ENCODE data around the gene CD58.

The CD58 gene

DNA sequence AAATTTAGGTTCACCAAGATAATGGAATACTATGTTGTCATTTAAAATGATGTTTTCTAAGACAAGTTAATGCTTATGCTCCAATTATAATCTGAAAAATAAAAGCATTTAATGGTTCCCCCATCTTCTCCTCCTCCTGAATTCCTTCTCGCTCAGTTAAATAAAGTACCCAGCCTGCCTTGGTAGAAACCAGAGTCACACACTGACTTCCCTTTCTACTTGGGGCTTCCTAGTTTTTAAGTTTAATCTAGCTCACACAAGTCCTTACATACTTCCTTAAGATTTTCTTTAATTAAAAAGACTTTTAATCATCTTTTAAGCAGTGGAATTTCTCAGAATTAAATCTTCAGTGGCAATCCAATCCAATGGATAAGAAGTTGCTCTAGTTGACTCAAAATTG, 32.9 kb downstream of the CD58 start:
- DNase-seq = no peak

DNA sequence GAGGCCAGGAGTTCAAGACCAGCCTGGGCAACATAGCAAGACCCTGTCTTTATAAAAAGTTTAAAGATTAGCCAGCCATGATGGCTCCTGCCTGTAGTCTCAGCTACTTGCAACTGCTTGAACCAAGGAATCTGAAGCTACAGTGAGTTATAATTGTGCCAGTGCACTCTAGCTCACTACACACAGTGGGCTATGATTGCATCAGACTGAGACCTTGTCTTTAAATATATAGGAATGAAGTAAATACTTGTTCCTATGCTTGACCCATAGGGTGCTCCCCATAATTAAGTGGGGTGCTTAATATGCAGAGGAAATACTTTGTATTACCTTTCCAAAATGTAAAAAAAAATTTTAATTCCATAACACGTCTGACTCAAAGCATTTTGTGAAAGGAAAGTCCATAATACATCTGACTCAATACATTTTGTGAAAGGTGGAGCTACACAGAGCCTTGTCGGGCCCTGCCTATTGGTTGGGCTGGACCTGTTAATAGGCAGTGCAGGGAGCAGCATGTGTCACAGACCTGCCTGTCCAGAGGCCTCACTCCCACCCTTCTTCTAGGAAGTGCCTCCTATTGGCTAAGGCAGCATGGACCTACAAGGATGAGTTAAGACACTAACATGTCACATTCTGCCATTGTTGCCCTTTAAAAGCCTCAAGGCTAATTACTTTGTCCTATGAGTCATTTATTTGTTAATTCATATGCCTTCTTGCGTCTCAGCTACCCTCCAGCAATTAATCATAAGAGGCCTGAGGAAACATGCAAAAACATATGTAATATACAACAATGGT, 33.6 kb downstream of the CD58 start:
- no peak for DNase-seq

DNA sequence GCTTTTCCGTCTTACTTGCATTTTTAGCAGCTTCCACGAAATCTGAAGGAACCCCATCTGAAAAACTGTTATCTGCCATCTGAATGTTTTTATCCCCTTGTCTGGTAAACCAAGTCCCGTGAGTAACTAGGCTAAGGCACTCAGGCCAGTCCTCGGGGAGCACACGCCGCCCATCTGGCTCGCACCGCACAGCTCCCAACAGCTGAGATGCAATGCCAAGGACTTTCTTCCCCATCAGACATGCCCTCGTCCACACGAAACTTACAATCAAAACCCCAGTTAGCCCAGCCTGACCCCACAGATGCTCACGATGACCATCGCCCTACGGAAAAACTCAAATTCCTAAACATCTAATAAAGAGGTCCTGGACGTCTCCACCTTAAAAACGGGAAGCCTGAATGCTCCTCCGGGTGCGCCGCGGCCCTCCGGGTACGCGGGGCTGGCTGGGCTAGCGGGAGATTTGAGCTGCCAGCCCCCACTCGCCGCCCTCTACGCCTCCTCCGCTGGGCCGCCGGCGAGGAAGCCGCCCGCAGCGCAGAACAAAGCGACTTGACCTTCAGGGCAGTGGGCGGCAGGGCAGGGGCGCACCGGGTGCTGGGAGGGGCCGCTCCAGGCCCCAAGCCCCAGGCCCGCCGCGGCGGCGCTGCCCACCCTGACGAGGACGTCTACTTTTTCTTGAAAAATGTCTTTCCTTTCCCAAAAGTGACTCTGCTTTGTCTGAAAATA, 36.6 kb downstream of the CD58 start:
- no peak for DNase-seq

DNA sequence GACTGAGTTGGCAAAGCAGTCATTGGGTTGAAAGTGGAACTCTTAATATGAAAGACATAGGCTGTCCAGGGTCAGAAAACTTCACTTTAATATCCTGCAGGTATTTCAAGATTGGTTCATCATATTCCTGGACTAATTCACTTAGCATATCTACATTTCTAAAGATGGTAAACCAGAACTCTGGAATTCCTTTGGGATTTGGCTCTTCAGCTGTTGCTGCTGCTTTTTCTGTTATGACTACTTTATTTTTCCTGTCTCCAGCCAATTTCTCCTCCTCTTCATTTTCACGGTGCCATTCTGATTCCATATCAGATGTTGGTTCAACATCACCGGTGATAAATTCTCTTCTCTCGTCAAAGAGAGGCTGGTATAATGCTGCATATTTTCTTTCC, 37.4 kb downstream of the CD58 start:
- DNase-seq = no peak

DNA sequence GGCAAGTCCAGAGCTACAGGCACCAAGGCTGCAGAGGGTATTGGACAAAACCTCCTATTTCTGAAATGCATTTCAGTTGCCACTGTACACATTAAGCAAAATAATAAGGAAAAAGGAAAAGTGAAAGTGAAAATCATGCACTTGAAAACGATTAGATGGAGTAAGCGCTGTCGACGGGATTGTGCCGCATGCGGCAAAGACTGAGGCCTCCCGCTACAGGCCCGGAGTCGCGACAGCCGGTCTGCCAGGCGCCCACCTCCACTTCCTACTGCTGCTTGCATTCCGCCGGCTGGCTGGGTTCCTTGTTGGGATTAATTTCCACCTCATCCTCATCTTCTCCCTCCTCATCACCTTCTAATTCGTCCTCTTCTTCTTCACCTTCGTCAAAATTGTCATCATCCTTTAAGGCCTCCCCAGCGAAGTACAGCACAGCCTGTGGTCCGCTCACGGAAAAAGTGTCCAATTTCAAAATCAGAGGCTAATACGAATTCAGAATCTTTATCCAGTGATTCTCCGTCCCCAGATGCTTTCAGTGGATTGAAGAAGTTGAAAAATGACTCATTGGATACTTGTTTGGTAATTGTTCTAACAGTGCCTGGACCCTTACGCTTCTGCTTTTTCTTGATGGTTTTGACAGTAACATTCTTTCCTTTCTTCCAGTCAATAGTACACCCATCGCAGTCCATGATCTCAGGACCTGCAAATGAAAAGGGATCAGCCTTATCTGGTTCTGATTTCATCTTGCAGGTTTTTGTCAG, 38.0 kb downstream of the CD58 start:
- DNase-seq = no peak

DNA sequence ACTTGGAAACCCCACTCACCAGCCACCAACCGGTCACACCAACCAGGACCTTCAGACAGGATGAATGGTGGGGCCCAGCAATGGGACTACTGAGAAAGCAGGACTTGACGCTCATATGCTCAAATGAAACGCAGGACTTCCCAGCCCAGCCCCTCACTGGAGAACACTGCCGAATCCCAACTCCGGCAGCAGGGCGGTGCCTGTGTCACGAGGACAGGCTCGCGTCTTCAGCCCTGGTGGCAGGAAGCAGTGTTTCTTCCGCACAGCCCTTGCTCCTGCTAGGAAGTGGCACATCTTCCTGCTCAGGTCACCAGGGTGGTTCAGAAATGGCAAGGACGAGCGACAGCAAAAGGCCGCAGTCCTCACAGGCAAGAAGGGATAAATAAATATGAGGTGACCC, 38.9 kb downstream of the CD58 start:
- DNase-seq = no peak

DNA sequence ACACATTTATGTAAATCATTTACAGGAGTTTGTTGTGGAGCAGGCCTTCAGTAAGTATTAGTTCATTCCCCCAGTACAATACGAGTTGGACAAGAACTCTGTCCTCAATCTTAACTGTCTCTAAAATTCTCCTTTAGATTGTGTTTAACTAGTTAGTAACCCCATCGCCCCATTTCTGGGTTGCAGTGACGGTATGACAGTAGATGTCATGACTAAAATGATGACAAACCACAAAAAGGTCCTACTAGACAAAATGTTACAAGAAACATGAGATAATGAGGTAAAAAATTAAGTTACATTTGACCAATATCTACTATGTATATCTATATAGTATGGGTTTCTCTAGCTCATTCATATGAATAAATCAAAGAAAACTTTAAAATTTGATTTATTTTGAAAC, 41.1 kb downstream of the CD58 start:
- DNase-seq = no peak

DNA sequence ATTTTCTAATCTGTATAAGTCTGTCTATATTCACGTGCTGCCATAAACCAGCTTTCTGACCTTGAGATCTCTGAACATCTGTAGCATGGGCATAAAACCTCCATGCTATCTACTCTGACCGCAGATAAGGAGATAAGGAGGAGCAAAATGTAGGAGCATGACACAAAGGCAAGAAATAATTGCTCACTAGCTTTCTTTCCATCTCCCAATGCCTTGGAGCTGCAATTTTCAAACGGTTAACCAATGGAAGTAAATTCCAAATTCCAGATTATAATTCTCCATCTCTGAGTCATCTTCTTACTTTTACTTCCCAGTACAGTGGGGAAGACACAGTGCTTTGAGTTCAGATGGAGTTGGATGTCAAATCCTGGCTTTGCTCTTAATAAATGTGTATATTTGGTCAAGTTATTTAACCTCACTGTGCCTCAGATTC, 41.6 kb downstream of the CD58 start:
- no peak for DNase-seq

DNA sequence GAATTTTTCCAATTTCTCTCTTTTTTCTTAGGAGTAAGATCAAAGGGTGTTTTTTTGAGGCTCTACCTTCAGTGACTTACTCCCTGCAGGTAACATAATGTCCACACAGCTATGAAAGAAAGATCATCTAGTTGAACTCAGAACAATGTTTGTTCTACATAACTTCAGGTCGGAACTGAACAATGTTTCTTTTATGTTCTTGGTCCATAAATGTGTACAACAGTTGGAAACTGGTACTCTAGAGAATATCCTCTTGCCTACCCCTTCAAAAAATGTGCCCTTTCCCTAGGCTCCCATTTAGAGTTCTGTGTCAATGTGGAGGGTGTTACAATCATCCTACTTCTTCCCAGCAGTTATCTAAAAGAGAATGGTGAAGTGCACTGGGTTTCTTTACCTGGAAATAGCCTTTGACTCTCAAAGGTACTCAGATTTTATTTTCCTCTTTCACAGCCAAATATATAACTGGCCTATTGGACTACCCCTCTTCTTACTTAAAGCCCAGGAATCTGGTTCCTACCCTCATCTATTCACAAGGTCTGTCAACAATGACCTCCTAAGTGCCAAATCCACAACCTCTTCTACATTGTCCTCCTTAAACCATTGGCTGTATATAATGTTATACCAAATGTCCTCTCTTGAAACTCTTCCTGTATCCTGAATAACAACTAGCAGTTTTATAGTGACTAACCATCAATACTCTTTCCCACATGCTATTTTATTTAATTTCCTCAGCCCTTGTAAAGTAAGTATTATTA, 42.3 kb downstream of the CD58 start:
- DNase-seq = no peak

DNA sequence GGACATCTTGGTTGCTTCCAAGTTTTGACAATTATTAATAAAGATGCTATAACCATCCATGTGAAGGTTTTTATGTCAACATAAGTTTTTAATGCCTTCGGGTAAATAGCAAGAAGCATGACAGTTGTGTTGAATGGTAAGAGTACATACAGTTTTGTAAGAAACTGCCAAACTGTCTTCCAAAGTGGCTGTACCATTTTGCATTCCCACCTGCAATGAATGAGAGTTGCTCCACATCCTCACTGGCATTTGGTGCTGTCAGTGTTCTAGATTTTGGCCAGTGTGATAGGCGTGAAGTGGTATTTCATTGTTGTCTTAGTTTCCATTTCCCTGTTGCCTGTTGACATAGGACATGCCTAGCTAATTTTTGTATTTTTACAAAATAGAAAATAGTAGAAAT, 45.4 kb downstream of the CD58 start:
- DNase-seq = no peak

DNA sequence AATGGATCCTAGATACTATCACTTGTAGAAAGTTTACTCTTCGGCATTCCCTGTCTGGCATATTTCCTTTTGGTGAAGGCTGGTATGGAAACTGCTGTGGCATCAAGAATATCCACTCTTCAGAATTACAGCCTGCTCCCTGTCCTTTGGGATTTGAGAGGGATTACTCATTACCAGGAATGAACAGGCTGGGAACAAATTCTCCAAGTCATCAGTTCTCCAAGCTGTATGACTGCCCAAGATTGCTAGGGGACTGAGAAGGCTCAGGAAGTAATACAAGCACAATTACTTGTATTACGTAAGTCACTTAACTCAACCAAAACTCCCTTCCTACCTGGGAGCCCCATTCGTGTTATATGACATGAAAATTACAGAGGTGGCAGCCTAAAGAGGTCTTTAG, 49.6 kb downstream of the CD58 start:
- no peak for DNase-seq

DNA sequence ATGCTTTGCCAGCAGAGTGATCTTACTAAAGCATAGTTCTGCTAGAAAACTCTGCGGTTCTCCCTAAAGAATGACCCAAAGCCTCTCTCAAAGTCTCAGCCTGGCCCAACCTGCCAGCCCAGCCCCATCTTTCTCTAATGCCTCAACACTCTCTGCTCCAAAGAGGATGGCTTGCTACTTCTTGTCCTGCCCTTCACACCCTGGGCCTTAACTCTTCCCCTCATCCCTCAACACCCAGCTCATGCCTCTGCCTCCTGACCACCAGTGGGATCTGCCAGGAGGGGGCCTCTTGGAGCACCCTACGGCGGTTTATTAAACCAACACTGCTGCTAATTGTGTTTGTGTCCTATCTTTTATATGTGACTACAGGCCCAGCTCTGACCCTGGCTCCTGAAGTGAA, 52.4 kb downstream of the CD58 start:
- no peak for DNase-seq

DNA sequence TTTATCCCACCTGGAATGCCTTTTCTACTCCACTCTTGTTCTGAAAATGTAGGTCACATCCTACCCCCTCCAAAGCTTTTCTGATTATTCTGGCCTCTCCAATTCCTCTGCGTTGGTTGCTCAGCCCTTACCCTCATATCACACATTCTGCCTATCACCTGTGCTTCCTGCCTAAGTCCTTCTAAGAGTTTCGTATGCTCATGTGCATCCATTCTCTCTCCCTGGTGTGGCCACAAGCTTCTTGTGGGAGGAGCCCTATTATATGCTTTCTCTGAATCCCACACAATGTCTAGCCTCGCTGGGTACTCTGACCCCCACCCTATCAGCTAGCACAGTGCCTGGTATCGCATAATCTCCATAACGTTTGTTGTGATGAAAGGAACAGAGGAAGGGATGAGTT, 54.2 kb downstream of the CD58 start:
- DNase-seq = no peak

DNA sequence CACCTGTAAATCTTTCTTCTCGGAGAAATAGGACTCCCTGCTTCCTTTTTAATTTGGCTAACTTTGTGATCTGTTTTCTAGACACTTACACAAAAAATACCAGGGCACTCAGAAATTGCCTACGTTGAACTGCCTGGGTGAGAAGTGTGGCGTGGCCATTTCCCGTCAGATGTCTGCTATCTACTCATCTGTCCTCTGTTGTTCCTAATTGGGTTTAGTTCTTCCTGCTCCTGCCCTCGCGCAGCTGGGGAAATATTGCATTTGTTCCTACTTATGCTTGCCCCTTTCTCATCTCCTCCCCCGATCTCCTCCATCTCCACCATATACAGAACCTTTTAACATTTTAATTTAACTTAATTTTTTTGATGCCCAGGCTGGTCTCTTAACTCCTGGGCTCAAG, 55.1 kb downstream of the CD58 start:
- no peak for DNase-seq

DNA sequence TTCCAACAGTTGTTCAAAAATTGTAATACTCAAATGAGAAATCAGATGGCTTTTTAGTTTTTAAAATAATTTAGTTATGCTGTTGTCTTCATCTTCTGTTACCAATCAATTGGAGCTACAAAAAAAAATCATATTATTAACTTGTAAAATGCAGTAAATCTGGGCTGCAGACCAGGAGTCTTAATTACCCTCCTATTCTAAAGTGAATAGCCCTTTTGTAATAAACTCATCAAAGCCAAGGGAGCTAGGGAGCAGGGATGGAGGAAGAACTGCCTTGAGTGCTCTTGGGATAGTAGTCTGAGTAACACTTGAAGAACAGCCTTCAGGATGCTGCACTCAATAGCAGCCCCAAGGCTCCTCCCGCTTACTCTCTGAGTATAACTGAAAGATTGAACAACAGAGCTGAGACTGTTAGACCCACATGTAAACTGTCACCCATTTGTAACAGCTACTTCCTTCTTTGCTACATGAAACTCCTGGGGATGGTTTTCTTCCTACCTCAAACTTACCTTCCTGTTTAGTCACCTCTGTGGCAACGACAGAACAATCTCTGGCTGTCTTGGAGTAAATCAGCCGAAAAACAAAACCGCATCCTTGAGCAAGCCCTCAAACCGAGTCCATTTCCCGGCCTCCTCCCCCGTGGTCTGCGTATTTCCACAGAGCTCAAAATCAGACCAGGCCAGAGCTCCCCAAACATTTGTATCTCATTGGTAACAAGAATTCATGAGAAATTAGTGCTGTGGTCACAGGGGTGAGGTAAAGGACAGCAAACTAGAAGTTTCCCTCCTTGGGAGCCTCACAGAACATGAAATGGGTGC, 55.9 kb downstream of the CD58 start:
- peak; percentile 33 for DNase-seq

DNA sequence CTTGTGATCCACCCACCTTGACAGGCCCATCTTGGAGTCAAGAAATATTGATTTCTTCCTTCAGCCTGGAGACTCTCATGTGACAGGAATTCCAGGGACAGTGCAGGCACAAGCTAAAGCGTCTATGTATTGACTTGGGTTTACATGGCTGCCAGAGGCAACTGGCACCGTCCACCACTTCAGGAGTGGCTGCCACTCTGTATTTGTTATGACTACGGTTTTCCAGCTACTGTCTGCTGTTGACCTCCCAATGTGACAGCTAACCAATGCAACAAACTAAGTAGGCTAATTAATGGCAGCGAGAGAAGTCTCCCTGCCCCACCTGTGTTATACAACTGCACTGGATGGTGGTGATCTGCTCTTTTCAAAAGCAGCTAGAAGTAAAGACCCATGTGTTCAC, 56.9 kb downstream of the CD58 start:
- DNase-seq = no peak

DNA sequence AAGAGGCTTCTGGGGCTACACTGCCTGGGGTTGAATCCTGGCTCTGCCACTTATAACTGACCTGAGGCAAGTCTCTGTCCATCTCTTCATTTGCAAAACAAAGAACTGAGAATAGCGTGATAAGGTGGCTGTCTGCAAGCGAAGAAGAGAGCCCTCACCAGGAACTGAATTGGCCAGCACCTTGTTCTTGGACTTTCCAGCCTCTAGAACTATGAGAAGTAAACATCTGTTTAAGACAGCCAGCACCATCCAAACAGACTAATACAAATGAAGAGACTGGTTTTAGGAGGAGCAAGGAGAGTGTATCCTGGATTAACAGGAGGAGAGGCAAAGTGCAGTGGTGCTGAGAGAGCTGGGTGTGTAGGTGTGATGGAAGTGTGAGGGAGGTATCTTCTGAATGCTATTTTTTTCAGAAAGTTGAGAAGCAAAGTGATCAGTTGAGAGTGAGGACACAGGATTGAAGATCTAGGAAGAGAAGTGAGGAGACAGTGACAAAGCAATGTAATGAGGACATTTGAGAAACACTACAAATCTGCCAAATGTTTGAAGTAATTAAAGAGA, 59.3 kb downstream of the CD58 start:
- no peak for DNase-seq

DNA sequence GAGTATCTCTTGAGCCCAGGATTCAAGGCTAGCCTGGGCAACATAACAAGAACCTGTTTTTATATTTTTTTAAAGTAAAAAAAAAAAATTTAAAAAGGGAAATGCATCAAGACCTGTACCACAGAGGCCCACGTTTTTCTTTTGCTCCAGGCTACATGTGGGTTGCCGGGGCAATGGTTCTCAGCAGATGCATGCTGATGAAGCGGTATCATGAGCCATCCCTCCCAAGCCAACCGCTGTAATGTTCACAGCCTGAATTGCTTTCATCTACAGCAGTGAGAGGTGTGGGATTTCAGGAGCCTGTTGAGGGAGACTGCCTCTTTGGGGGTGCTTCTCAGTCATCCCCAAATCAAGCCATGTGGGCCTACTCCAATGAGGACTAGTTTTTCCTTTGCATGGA, 60.5 kb downstream of the CD58 start:
- DNase-seq = no peak

DNA sequence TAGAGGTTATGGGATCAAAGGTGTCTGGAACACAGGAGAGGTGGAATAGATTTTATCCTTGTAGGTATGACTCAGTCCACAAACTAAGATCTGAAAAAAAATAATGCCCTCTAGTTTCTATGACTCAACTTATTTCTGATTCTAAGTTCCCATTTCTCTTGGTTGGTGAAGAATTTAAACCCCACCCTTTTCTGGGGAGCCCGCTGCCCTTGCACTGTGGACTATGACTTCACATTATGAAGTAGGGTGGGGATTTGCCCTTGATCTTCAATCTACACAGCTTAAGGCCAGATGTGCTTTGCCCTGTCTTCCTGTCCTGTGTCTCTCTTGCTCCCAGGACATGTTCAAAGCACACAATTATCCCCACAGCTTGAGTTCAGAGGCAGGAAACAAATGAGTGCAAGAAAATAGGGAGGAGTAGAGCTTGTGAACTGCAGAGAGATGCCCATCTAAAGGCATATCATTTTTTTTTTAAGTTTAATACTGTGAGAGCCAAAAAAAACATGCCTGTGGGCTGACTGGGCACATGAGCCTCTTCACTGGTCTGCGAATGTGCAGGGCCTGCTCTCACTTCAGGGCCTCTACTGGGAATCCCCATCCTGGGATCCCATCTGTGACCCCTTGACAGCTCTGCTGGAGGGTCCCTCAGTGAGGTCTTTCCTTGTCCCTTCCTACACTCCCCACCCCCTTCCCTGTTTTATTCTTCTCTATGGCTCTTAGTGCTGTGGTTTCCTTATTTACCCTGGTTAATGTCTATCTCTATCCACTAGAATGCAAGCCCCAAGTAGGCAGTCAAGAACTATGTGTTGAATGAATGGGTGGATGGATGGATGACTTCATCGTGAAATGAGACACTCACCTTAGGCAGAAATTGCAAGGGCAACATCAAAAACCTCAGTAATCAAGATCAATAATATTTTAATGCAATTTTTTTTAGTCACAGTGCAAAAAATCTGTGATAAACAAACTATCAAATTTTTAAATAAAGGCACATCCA, 61.5 kb downstream of the CD58 start:
- no peak for DNase-seq
